Activated T-cell treated with anti-CD3 and anti-CD28 coated beads, Interleukin-2, amount 50 U/mL, for 48 hours (primary cell): ENCODE results near the gene HS3ST3B1.

Source experiments
- DNase-seq, 2 experiments: peaks; one replicate each; pipeline ENCODE4 v3.0.0-alpha.2; 2020

Gene HS3ST3B1

GRCh38 chr17:14321980-14322776 is 21.3 kb downstream of the HS3ST3B1 start:
- DNase-seq, result peak in 1 of 2 experiments; percentile 18

- peak in 1 of 2 experiments; percentile 4 for DNase-seq
Observed at GRCh38 chr17:14323522-14323981, 22.7 kb downstream of the HS3ST3B1 start.

- peak in 1 of 2 experiments; percentile 2 for DNase-seq
Observed at GRCh38 chr17:14325618-14326167, 24.8 kb downstream of the HS3ST3B1 start.

GRCh38 chr17:14329900-14330491 is 29.1 kb downstream of the HS3ST3B1 start:
- DNase-seq, result no peak

GRCh38 chr17:14330492-14330962 is 29.6 kb downstream of the HS3ST3B1 start:
- no peak for DNase-seq

GRCh38 chr17:14331225-14331981 is 30.5 kb downstream of the HS3ST3B1 start:
- no peak for DNase-seq

GRCh38 chr17:14331982-14332298 is 31.1 kb downstream of the HS3ST3B1 start:
- no peak for DNase-seq

- DNase-seq, result no peak
Observed at GRCh38 chr17:14332331-14332730, 31.4 kb downstream of the HS3ST3B1 start.

- no peak for DNase-seq
Observed at GRCh38 chr17:14333506-14333905, 32.6 kb downstream of the HS3ST3B1 start.

- no peak for DNase-seq
Observed at GRCh38 chr17:14334276-14334840, 33.5 kb downstream of the HS3ST3B1 start.

- no peak for DNase-seq
Observed at GRCh38 chr17:14334919-14335318, 34.0 kb downstream of the HS3ST3B1 start.

GRCh38 chr17:14336418-14336817 is 35.5 kb downstream of the HS3ST3B1 start:
- no peak for DNase-seq

GRCh38 chr17:14337596-14338079 is 36.8 kb downstream of the HS3ST3B1 start:
- DNase-seq, result peak; percentile 76 to 78

- no peak for DNase-seq
Observed at GRCh38 chr17:14340857-14341754, 40.2 kb downstream of the HS3ST3B1 start.

- no peak for DNase-seq
Observed at GRCh38 chr17:14341866-14342265, 41.0 kb downstream of the HS3ST3B1 start.

- no peak for DNase-seq
Observed at GRCh38 chr17:14346801-14347200, 45.9 kb downstream of the HS3ST3B1 start.

GRCh38 chr17:14351493-14351892 is 50.6 kb downstream of the HS3ST3B1 start:
- DNase-seq, result no peak

GRCh38 chr17:14352136-14352535 is 51.3 kb downstream of the HS3ST3B1 start:
- no peak for DNase-seq

- DNase-seq, result no peak
Observed at GRCh38 chr17:14353861-14354474, 53.1 kb downstream of the HS3ST3B1 start.

- no peak for DNase-seq
Observed at GRCh38 chr17:14354807-14355206, 53.9 kb downstream of the HS3ST3B1 start.

- DNase-seq, result no peak
Observed at GRCh38 chr17:14355556-14355955, 54.7 kb downstream of the HS3ST3B1 start.
